ENCODE data around the gene PRKCA. TPM values are rescaled to one million over a fixed set of nuclear protein-coding genes. Genes with fewer than 3 reads are reported as not detected.

Gene PRKCA
- total RNA-seq, 6 experiments from 2014 or later, result 81.2 to 106 (median 92.9) TPM

- no peak overlapping the region for H3K4me3 Mint-ChIP-seq
- H3K27ac Mint-ChIP-seq, result peak overlapping the region; percentile 21; the same call in 1 of the 2 replicates
- TF ChIP-seq CTCF (IDR thresholded peaks at IDR 0.05), result no peak
- H3K9me3 Mint-ChIP-seq, result peaks cover under 1% of the 10 kb centered on the region; the same call in 1 of the 2 replicates
- peaks cover 52% of the 10 kb centered on the region for H3K4me1 Mint-ChIP-seq (ENCODE audit: low read depth)
- DNase-seq, result no peak
- H3K27me3 Mint-ChIP-seq (ENCODE audit: insufficient read depth), result peaks cover 1% of the 10 kb centered on the region
- peaks cover 34% of the 10 kb centered on the region for H3K36me3 Mint-ChIP-seq (ENCODE audit: low read depth)
Observed at GRCh38 chr17:66555605-66556004, 253.2 kb downstream of the PRKCA start.

GRCh38 chr17:66557200-66557599, 254.8 kb downstream of the PRKCA start:
- H3K4me1 Mint-ChIP-seq (ENCODE audit: low read depth), result peaks cover 45% of the 10 kb centered on the region
- no peak for TF ChIP-seq CTCF (IDR thresholded peaks at IDR 0.05)
- peak overlapping the region; percentile 26; the same call in 1 of the 2 replicates for H3K27ac Mint-ChIP-seq
- H3K27me3 Mint-ChIP-seq (ENCODE audit: insufficient read depth), result peaks cover 1% of the 10 kb centered on the region; the same call in 1 of the 2 replicates
- no peak for DNase-seq
- H3K4me3 Mint-ChIP-seq, result no peak overlapping the region
- peaks cover 45% of the 10 kb centered on the region for H3K36me3 Mint-ChIP-seq (ENCODE audit: low read depth)
- H3K9me3 Mint-ChIP-seq, result peaks cover 4% of the 10 kb centered on the region; the same call in 1 of the 2 replicates

GRCh38 chr17:66557886-66558285, 255.5 kb downstream of the PRKCA start:
- DNase-seq, result no peak
- Mint-ChIP-seq H3K36me3 (ENCODE audit: low read depth) (peaks cover 40% of the 10 kb centered on the region), H3K4me1 (ENCODE audit: low read depth) (peaks cover 41% of the 10 kb centered on the region)

GRCh38 chr17:66560691-66561090, 258.3 kb downstream of the PRKCA start:
- no peak for TF ChIP-seq CTCF (IDR thresholded peaks at IDR 0.05)
- H3K4me1 Mint-ChIP-seq (ENCODE audit: low read depth), result peaks cover 44% of the 10 kb centered on the region
- no peak overlapping the region for H3K27ac Mint-ChIP-seq
- no peak for DNase-seq
- peaks cover 23% of the 10 kb centered on the region for H3K36me3 Mint-ChIP-seq (ENCODE audit: low read depth)
- no peak overlapping the region for H3K4me3 Mint-ChIP-seq
- no peaks in the 10 kb centered on the region; the same call in 1 of the 2 replicates for H3K27me3 Mint-ChIP-seq (ENCODE audit: insufficient read depth)
- H3K9me3 Mint-ChIP-seq, result peaks cover 4% of the 10 kb centered on the region; the same call in 1 of the 2 replicates

More at GRCh38 chr17:66557886-66558285, 255.5 kb downstream of the PRKCA start:
- Mint-ChIP-seq H3K27me3 (ENCODE audit: insufficient read depth) (peaks cover 1% of the 10 kb centered on the region), H3K27ac (no peak overlapping the region), H3K4me3 (no peak overlapping the region), H3K9me3 (peaks cover 4% of the 10 kb centered on the region; the same call in 1 of the 2 replicates)
- TF ChIP-seq CTCF (IDR thresholded peaks at IDR 0.05), result no peak

GRCh38 chr17:66562119-66562518, 259.7 kb downstream of the PRKCA start:
- H3K4me1 Mint-ChIP-seq (ENCODE audit: low read depth), result peaks cover 44% of the 10 kb centered on the region

More at GRCh38 chr17:66562119-66562518, 259.7 kb downstream of the PRKCA start:
- H3K9me3 Mint-ChIP-seq, result peaks cover 4% of the 10 kb centered on the region; the same call in 1 of the 2 replicates
- TF ChIP-seq CTCF (IDR thresholded peaks at IDR 0.05), result no peak
- H3K4me3 Mint-ChIP-seq, result no peak overlapping the region
- no peaks in the 10 kb centered on the region; the same call in 1 of the 2 replicates for H3K27me3 Mint-ChIP-seq (ENCODE audit: insufficient read depth)
- DNase-seq, result no peak
- H3K27ac Mint-ChIP-seq, result no peak overlapping the region
- peaks cover 18% of the 10 kb centered on the region for H3K36me3 Mint-ChIP-seq (ENCODE audit: low read depth)

Data from HFFc6 (cell line).